Kidney (tissue), 14 donors: Measurements from ENCODE around the gene SIM2. TPM values are rescaled to one million over a fixed set of nuclear protein-coding genes. Genes with fewer than 3 reads are reported as not detected.

Source experiments
- DNase-seq, 5 donors: peaks; one replicate each; pipeline ENCODE4 v3.0.0-alpha.2; 2013 to 2020
- FAIRE-seq: peaks from 2 replicates; lab custom pipeline; 2012; peaks lifted over from hg19 to GRCh38; lab: Jason Lieb, UNC
- H3K27ac ChIP-seq, 2 donors: one replicate each; pipeline ENCODE4 v1.7.0; 2013; ENCODE audit warnings: low read depth in 2 of 2, low read length in 2 of 2, inconsistent platforms in 1 of 2
- H3K27me3 ChIP-seq: one replicate; pipeline ENCODE4 v1.7.1; 2013; ENCODE audit warnings: low read length, inconsistent platforms; ENCODE audit not compliant: control insufficient read depth, insufficient read depth
- H3K36me3 ChIP-seq, 3 donors: one replicate each; pipeline versions ENCODE4 v1.7.0 to v1.7.1; 2013; ENCODE audit warnings: low read length in 3 of 3, control low read depth in 1 of 3, inconsistent platforms in 1 of 3; ENCODE audit not compliant: insufficient read depth in 3 of 3, control insufficient read depth in 2 of 3
- H3K4me1 ChIP-seq, 3 donors: one replicate each; pipeline versions ENCODE4 v1.7.0 to v1.7.1; 2013; ENCODE audit warnings: low read length in 3 of 3, inconsistent platforms in 1 of 3, low read depth in 1 of 3; ENCODE audit not compliant: control insufficient read depth in 2 of 3, insufficient read depth in 2 of 3
- H3K4me3 ChIP-seq, 3 donors: one replicate each; pipeline versions ENCODE4 v1.7.0 to v1.8.1; 2013; ENCODE audit warnings: low read length in 3 of 3, control low read depth in 1 of 3, inconsistent platforms in 1 of 3
- H3K9ac ChIP-seq, 3 donors: one replicate each; pipeline versions ENCODE4 v1.7.0 to v1.7.1; 2013; ENCODE audit warnings: low read length in 3 of 3, control low read depth in 1 of 3, inconsistent platforms in 1 of 3
- H3K9me3 ChIP-seq, 3 donors: one replicate each; pipeline versions ENCODE4 v1.7.0 to v1.7.1; 2013; ENCODE audit warnings: low read length in 3 of 3, control low read depth in 1 of 3, inconsistent platforms in 1 of 3; ENCODE audit not compliant: control insufficient read depth in 2 of 3, insufficient read depth in 1 of 3
- intact Hi-C: fragments of 100-400 bp; cut with DNase I; formaldehyde crosslinking; loops from one replicate; pipeline ENCODE4 v1.11.1; 2022
- polyA plus RNA-seq: library from polyadenylated mRNA; stranded (reverse); fragments of 350-450 nt; fragmentation: Illumina TruSeq; extraction: RNeasy Lipid Tissue Mini Kit (QIAGEN cat#74804); gene quantifications from one replicate; pipeline ENCODE4 v1.2.3, GENCODE V29; 2014; ENCODE audit warnings: low read depth, low replicate concordance; ENCODE audit not compliant: insufficient read depth
- total RNA-seq: library from RNA; stranded (reverse); fragmentation: NEBNext Ultra II Directional; extraction: Animal tissue kit (Norgen Biotek cat#: 25700); gene quantifications from one replicate; pipeline ENCODE4 v1.2.1, GENCODE V29; 2021
- TF ChIP-seq, protein P1 (sequence below): IDR thresholded peaks from 3 replicates; pipeline ENCODE4 v1.5.1; 2012; ENCODE audit warnings: mild to moderate bottlenecking, moderate library complexity, borderline replicate concordance; ENCODE audit not compliant: insufficient read depth; ENCODE audit errors: extremely low read depth
- donor health status: control.
- donor health status: control.
- donor health status: control.
- donor health status: control.
- donor health status: control.
- donor health status: DM: yes; HTN: yes; CAD: no.
- donor health status: Normal renal cell carcinoma (clear cell type).

The SIM2 gene
- total and polyA plus RNA-seq, 2 donors from 2014 or later, result 6.5 to 71.3 TPM

DNA sequence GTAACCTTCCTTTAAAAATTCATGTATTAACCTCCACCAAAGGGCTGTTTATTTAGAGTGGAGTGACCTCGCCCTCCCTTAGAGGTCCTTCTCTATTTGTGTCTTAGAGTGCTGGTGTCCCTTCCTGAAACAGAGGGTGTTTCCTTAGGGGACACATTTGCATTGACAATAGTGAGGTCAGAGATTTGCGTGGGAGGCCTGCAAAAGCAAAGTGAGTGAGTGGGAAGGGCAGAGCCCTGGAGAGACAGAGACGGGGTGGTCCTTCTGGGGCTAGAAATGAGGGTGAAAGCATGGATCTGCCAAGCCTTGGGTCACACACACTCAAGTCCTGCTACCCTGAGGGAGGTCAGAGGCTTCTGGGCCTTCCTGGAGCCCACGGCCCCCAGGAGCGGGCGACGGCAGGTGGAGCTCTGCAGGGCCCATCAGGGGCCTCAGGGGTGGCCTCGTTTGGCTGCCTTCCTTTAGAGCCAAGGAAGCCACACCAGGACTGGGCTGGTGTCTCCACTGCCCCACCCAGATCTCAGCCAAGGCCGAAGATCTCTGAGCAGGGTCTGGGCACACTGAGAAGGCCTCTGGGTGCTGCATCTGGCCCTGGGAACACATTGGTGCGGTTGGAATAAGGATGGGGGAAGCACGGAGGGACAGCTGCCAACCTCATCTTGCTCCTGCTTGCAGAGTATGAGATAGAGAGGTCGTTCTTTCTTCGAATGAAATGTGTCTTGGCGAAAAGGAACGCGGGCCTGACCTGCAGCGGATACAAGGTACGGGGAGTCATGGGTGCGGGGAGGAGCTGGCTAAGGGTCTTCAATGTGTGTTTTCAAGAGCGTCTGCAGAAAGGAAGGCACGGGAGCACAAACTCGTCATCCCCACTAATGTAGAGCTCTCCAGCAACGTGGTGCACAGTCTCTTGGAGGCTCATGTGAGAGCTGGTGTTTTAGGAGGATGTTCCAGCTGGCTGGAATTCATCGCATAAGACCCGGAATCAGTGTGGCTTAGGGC is 23.8 kb downstream of the SIM2 start:
- H3K4me1 ChIP-seq, result no peaks in the 10 kb centered on the region
- H3K27me3 ChIP-seq, result no peaks in the 10 kb centered on the region
- H3K27ac ChIP-seq, result no peak overlapping the region
- no peaks in the 10 kb centered on the region for H3K9me3 ChIP-seq
- H3K36me3 ChIP-seq, result no peaks in the 10 kb centered on the region
- DNase-seq (peak in 2 of 5 donors; percentile 15 to 35), FAIRE-seq (no peak)
- no peak overlapping the region for H3K4me3 ChIP-seq
- intact Hi-C loops, result no loop called here
- no peak overlapping the region for H3K9ac ChIP-seq
- TF ChIP-seq, protein P1, sequence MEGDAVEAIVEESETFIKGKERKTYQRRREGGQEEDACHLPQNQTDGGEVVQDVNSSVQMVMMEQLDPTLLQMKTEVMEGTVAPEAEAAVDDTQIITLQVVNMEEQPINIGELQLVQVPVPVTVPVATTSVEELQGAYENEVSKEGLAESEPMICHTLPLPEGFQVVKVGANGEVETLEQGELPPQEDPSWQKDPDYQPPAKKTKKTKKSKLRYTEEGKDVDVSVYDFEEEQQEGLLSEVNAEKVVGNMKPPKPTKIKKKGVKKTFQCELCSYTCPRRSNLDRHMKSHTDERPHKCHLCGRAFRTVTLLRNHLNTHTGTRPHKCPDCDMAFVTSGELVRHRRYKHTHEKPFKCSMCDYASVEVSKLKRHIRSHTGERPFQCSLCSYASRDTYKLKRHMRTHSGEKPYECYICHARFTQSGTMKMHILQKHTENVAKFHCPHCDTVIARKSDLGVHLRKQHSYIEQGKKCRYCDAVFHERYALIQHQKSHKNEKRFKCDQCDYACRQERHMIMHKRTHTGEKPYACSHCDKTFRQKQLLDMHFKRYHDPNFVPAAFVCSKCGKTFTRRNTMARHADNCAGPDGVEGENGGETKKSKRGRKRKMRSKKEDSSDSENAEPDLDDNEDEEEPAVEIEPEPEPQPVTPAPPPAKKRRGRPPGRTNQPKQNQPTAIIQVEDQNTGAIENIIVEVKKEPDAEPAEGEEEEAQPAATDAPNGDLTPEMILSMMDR, result no peak

DNA sequence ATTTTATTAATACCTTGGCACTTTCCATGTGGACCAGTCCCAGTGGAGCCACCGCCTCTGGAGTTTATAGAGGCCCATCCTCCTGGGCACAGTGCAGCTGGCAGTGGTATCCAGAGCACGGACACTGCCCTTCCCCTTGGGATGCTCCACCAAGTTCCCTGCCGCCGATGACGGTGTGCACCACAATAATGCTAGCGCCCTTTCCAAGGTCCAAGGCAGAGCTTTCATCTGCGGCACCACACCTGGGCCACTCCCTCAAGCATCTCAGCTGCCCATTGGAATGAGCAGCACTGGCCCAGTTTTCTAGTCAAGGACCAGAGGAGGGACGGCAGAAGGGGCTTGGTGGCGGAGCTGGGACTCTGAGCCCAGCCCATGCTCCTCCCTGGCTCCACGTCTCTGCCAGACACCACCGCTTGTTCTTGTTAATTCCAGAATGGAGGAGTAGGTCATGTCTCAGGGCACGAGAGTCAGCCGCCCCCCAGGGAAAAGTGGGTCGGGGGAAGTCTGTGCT is 24.5 kb downstream of the SIM2 start:
- H3K9ac ChIP-seq, result no peak overlapping the region
- H3K27me3 ChIP-seq, result no peaks in the 10 kb centered on the region
- H3K36me3 ChIP-seq, result no peaks in the 10 kb centered on the region
- H3K4me1 ChIP-seq, result no peaks in the 10 kb centered on the region
- intact Hi-C loops, result no loop called here
- H3K27ac ChIP-seq, result no peak overlapping the region
- DNase-seq, result peak in 2 of 5 donors; percentile 26 to 51
- FAIRE-seq, result no peak
- TF ChIP-seq, protein P1, result no peak
- H3K9me3 ChIP-seq, result no peaks in the 10 kb centered on the region
- H3K4me3 ChIP-seq, result no peak overlapping the region

DNA sequence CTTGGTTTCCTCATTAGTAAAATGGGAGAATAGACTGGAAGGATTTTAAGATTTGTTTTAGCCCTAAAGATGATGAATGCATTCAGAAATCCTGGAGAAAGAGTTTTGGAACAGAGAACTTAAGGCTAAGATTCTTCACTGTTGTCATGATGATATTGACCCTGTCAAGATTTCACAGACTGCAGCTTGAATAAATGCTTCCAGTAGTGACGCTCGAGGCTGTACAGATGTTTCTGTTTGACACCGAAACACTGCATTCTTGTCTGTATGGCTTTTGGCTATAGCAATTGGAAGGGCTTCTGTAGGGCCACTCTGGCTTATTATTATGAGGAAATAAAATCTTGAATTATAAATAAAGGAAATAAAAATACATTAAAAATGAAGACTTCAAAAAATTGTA is 25.7 kb downstream of the SIM2 start:
- H3K36me3 ChIP-seq, result no peaks in the 10 kb centered on the region
- H3K9ac ChIP-seq, result no peak overlapping the region
- no peaks in the 10 kb centered on the region for H3K4me1 ChIP-seq
- no peak for FAIRE-seq
- TF ChIP-seq, protein P1, result no peak
- DNase-seq, result peak in 2 of 5 donors; percentile 5 to 77
- H3K9me3 ChIP-seq, result no peaks in the 10 kb centered on the region
- no peak overlapping the region for H3K27ac ChIP-seq
- no peak overlapping the region for H3K4me3 ChIP-seq
- intact Hi-C loops, result no loop called here
- no peaks in the 10 kb centered on the region for H3K27me3 ChIP-seq
